HL-60/S4 treated with phorbol 12-myristate 13-acetate at 8.2 ng/mL for 4 days and 3 days (cell line): ENCODE results near the gene SHOX.
"Not testable (repeated sequence)": the region's sequence is repeated elsewhere in the genome, so short reads cannot be mapped to it uniquely, and the experiment has no call there.

Experiments used
- in situ Hi-C: fragments of 300-500 bp; cut with MboI; formaldehyde crosslinking; loops from 2 replicates; pipeline ENCODE4 v1.15.0; 2022; ENCODE audit warnings: low sequenced_read_pairs

The SHOX gene

DNA sequence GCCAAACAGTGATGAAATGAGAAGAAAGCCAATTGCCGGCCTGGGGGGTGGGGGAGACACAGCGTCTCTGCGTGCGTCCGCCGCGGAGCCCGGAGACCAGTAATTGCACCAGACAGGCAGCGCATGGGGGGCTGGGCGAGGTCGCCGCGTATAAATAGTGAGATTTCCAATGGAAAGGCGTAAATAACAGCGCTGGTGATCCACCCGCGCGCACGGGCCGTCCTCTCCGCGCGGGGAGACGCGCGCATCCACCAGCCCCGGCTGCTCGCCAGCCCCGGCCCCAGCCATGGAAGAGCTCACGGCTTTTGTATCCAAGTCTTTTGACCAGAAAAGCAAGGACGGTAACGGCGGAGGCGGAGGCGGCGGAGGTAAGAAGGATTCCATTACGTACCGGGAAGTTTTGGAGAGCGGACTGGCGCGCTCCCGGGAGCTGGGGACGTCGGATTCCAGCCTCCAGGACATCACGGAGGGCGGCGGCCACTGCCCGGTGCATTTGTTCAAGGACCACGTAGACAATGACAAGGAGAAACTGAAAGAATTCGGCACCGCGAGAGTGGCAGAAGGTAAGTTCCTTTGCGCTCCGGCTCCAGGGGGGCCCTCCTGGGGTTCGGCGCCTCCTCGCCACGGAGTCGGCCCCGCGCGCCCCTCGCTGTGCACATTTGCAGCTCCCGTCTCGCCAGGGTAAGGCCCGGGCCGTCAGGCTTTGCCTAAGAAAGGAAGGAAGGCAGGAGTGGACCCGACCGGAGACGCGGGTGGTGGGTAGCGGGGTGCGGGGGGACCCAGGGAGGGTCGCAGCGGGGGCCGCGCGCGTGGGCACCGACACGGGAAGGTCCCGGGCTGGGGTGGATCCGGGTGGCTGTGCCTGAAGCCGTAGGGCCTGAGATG is at the start of gene SHOX:
SHOX (plus strand) TSS at position 180 of the 885 bp plus-strand sequence; CDS start at position 287, 107 bp downstream.
- in situ Hi-C loops, result no loop called here

DNA sequence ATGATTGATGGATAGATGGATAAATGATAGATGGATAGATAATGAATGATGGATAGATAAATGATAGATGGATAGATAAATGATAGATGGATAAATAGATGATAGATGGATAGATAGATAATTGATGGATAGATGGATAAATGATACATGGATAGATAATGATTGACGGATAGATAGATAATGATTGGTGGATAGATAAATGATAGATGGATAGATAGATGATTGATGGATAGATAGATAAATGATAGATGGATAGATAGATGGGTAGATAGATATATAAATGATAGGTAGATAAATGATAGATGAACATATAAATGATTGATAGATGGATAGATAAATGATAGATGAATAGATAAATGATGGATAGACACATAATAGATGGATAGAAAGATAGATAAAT is 49.5 kb upstream of the SHOX start:
- in situ Hi-C loops, result no loop called here

GRCh38 chrX:581720-582298 is 48.8 kb upstream of the SHOX start:
- in situ Hi-C loops, result no loop called here

DNA sequence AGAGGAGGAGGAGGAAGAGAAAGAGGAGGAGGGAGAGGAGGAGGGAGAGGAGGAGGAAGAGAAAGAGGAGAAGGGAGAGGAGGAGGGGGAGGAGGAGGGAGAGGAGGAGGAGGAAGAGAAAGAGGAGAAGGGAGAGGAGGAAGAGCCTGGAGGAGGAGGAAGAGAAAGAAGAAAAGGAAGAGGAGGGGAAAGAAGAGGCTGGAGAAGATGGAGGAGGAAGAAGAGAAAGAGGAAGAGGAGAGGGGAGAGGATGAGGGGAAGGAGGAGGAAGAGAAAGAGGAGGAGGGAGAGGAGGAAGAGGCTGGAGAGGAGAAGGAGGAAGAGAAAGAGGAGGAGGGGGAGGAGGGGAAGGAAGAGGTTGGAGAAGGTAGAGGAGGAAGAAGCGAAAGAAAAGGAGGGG is 46.0 kb upstream of the SHOX start:
- in situ Hi-C loops, result no loop called here

- in situ Hi-C loops, result no loop called here
Observed at GRCh38 chrX:585115-585808, 45.3 kb upstream of the SHOX start.

GRCh38 chrX:586351-586750 is 44.2 kb upstream of the SHOX start:
- in situ Hi-C loops, result no loop called here

- in situ Hi-C loops, result not testable (repeated sequence)
Observed at GRCh38 chrX:589261-589660, 41.3 kb upstream of the SHOX start.

DNA sequence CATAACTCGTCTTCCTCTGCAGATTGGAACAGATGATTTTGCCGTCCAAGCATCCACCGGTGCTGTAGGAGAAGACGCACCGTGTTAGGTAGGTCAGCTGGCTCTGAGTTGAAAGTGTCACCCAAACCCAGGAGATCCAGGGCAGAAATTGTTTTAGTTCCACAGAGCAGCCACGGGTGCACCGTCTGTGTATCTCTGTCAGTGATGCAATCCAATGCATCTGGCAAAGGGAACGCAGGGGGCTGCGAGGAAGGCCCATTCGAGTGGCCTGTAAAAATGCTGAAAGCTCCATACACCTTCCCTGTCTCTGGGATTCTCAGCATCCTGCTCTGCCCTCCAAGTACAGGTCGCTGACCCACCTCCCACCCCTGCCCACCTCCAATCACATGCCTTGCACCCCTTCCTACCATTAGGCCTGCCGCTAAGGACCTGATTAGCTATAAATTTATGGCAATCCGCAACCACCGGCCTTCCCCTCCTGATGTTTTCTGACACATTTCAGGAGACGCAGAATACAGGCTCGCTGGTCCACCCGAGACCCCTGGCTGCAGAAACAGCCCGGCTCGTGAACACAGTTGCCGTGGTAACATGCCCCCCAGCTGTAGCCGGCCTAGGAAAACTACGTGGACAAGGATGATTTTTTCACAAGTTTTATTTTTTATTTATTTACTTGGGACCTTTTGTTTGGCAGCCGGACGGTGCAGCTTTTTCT is 39.7 kb upstream of the SHOX start:
- in situ Hi-C loops, result no loop called here

DNA sequence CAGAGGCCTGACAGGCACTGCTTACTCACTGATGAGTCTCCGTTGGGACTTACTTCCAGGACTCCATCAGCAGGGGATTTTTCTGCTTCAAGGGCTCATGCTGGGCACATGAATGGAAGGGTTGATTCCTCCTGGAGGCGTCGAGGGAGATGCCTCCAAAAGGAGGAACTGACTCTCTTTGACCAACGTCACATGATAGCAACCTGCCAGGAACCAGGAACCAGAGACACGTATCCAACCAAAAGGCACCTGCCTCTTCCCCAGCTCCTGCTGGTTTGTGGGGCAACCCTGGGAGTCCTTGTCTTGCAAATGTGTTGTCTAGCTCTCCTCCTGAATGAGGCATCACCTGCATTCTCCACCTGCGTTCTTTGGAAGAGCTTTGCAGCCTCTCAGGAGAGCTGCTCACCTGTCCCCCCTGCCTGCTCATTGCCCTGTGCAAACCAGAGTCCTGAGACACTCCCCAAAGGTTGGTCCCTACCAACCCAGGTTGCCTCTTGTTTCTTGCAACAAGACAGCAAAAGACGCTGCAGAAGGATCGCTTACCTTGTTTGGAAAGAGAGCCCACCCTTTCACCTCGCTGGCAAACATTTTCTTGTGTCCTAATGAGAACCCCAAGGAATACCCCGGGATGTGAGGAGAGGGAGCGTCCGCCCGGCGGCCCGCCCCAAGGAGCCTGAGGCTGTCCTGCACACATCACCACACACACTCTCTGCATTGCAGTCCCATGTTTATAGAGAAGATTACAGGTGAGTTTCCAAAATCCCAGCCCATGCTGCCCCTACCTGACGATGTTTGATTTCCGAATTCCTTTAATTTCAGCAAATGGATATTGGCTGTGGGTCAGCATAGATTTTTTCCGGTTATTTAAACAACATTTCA is 30.5 kb upstream of the SHOX start:
- in situ Hi-C loops, result no loop called here

DNA sequence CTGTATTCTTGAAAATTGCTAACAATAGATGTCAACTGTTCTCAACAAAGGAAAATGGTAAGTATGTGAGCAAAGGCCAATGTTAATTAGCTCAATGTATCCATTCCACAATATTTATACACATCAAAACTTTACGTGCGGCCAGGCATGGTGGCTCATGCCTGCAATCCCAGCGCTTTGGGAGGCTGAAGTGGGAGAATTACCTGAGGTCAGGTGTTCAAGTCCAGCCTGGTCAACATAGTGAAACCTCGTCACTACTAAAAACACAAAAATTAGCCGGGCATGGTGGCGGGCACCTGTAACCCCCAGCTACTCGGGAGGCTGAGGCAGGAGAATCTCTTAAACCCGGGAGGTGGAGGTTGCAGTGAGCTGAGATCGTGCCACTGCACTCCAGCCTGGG is 27.6 kb upstream of the SHOX start:
- in situ Hi-C loops, result not testable (repeated sequence)

DNA sequence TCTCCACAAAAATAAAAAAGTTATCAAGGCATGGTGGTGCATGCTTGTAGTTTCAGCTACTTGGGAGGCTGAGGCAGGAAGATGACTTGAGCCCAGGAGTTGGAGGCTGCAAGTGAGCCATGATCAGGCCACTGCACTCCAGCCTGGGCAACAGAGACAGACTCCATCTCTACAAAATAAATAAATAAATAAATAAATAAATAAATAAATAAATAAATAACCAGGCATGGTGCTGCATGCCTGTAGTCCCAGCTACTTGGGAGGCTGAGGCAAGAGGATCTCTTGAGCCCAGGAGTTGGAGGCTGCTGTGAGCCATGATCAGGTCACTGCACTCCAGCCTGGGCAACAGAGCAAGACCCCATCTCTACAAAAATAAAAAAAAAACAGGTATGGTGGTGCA is 26.0 kb upstream of the SHOX start:
- in situ Hi-C loops, result not testable (repeated sequence)

DNA sequence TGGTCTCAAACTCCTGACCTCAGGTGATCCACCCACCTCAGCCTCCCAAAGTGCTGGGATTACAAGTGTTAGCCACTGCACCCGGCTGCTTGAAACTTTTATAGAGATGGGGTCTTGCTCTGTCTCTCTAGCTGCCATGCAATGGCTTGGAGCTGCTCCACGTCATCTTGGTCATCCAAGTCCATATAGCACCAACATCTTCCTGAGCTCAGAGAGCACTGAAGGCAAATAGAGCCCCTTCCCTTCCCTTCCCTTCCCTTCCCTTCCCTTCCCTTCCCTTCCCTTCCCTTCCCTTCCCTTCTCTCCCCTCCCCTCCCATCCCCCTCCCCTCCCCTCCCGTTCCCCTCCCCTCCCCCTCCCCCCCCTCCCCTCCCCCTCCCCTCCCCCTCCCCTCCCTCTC is 22.5 kb upstream of the SHOX start:
- in situ Hi-C loops, result not testable (repeated sequence)

DNA sequence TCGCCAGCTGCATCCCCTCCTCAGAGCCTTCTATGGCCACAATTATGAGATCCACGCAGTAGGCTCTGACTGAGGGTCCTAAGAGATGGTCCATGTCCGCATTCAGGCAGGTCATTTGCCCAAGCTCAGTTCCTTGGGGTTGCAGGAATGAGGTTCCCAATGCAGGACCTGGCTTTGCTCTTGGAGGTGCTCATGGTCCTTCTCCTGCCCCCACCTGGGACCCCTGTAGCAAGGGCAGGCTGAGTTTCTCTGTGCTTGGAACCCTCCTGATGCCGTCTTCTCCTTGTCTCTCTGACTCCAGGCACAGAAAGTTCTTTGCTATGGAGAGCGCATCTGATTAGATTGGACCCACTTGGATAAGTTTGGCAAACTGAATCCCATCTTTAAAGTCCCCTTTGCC is 16.5 kb upstream of the SHOX start:
- in situ Hi-C loops, result no loop called here

DNA sequence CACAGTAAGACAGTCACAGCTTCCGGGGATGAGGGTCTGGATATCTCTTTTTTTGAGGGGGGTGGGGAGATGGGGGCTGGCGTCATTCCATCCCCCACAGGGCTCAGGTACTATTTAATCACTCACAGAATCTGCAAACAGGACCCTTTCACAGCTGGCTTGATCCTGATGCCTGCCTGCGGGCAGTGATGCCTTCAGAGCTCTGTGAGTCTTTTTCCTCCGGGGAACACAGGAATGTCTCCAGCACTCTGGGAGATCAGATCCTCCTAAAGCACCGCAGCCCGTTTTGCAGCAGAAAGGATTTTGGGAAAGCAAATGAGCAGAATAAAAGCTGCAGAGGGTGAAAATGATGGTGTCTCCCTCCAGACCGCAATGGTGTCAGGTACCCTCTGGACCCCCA is 13.2 kb upstream of the SHOX start:
- in situ Hi-C loops, result no loop called here

DNA sequence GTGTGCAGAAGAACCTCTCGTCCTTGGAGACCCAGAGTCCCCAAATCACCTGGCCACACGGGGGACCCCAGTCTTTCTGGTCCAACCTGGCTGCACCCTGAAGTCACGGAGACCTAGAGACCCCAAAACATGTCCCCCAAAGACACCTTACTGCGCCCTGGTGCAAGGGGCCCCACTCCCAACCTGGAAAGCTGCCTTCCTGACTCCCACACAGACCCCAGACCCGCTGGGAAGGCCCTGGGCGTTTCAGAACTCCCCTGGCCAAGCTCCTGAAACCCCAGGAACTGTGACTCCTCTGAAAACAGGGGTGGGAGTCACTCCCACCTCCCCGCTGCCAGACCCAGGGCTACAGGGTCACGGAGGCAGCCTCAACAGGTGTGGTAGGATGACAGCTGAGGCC is 12.7 kb upstream of the SHOX start:
- in situ Hi-C loops, result no loop called here

DNA sequence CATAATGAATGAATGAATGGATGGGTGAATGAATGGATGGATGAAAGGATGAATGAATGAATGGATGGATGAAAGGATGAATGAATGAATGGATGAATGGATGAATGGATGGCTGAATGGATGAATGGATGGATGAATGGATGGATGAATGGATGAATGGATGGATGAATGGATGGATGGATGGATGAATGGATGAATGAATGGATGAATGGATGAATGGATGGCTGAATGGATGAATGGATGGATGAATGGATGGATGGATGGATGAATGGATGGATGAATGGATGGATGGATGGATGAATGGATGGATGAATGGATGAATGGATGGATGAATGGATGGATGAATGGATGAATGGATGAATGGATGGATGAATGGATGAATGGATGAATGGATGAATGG is 12.3 kb upstream of the SHOX start:
- in situ Hi-C loops, result not testable (repeated sequence)

DNA sequence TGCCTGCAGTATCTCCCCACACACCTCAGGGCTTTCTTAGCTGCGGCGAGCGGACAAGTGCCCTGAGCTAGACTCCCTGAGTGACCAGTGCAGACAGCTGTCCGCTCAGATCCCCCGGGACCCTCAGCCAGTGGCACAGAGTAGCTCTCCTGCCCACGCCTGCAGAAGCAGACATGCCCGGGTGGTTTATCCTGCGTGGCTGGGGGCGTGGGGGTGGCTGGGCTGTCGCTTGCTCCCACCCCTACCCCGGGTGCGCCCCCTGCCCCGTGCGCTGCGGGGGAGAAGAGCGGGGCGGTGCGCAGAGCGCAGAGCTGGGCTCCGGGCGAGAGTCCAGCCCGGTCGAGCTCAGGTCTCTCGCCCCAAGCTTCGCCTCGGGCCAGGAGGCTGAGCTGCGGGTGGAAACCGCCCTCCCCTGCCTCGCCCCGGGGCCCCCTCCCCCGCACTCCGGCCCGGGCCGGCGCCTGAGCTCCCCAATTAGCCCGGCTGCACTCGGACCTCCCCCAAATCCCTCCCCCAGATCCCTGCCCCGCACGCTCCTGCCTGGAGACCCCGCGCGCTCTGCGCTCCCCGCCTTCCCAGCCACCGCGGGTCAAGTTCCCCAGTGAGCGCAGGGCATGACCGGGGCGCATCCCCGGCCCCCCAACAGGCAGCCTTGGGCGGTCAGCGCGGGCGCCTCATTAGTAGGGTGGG is 11.7 kb upstream of the SHOX start:
- in situ Hi-C loops, result no loop called here

DNA sequence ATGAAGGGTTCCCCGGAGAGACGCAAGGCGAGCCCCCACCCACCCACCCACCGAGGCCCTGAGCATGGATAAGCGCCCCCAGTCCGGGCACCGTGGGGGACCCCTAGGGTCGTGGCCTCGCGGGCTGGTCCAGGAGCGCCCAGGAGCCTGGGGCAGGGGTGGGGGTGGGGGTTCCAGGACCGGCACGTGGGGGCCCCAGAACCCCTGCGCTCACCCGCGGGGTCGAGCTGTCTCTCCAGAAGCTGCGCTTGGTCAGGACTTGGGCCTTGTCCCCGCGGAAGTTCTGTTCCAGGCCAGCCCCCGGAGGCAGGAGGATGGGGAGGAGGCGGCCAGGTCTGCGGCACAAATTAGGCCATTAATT is 11.2 kb upstream of the SHOX start:
- in situ Hi-C loops, result no loop called here

- in situ Hi-C loops, result no loop called here
Observed at GRCh38 chrX:619812-620531, 10.6 kb upstream of the SHOX start.
